Panc1 (cell line): Measurements from ENCODE around the gene NRP1. TPM values are rescaled to one million over a fixed set of nuclear protein-coding genes. Genes with fewer than 3 reads are reported as not detected.

Experiments
- ATAC-seq: fragments of 200-7000 bp; cut with Tn5 transposase; 2 replicates; pipeline ENCODE4 v1.9.1; 2020; ENCODE audit warnings: mild to moderate bottlenecking, moderate library complexity
- BruUV-seq: library from RNA; stranded (reverse); fragments of 400-500 nt; replicated peaks from 2 replicates; lab custom pipeline; 2021; lab: Mats Ljungman, UMichigan
- CTCF ChIA-PET: fragments of 300-600 bp; sonication (Branson Sonifier 250); formaldehyde crosslinking; loops from one replicate; lab custom pipeline; 2022; ENCODE audit warnings: antibody characterized with exemption; lab: Charles Lee
- POLR2A ChIA-PET: fragments of 300-600 bp; sonication (Branson Sonifier 250); formaldehyde crosslinking; loops from one replicate; lab custom pipeline; 2022; ENCODE audit warnings: antibody characterized with exemption; lab: Charles Lee
- DNase-seq: peaks from one replicate; pipeline ENCODE4 v3.0.0-alpha.2; 2010; ENCODE audit warnings: low read depth, low spot score
- H3K27ac ChIP-seq: 2 replicates; pipeline ENCODE4 v1.5.1; 2011; ENCODE audit warnings: mild to moderate bottlenecking, low read length, inconsistent platforms
- H3K27me3 ChIP-seq: fragments of 200-500 bp; sonication (Bioruptor generic); 2 replicates; pipeline ENCODE4 v1.6.0; 2014; ENCODE audit warnings: low read length, inconsistent platforms; ENCODE audit not compliant: control insufficient read depth, insufficient read depth
- H3K36me3 ChIP-seq: fragments of 200-500 bp; sonication (Bioruptor generic); 2 replicates; pipeline ENCODE4 v1.5.1; 2014; ENCODE audit warnings: inconsistent platforms, mild to moderate bottlenecking, low read length, moderate library complexity; ENCODE audit not compliant: control insufficient read depth, insufficient read depth
- H3K4me1 ChIP-seq: 2 replicates; pipeline ENCODE4 v1.5.1; 2011; ENCODE audit warnings: inconsistent platforms, mild to moderate bottlenecking, low read length, moderate library complexity; ENCODE audit not compliant: control insufficient read depth, insufficient read depth
- H3K4me3 ChIP-seq, 2 experiments: 2 replicates each; pipeline ENCODE4 v1.5.1; 2011 to 2012; ENCODE audit warnings: low read depth in 2 of 2, low read length in 2 of 2, mild to moderate bottlenecking in 2 of 2, inconsistent platforms in 1 of 2, moderate library complexity in 1 of 2
- H3K9me3 ChIP-seq: fragments of 200-500 bp; sonication (Bioruptor generic); 2 replicates; pipeline ENCODE4 v1.5.1; 2014; ENCODE audit warnings: low read depth, mild to moderate bottlenecking, inconsistent platforms, low read length, moderate library complexity; ENCODE audit not compliant: control insufficient read depth, insufficient read depth
- POLR2AphosphoS5 ChIP-seq: IDR thresholded peaks from 2 replicates; pipeline ENCODE4 v1.6.1; 2012; ENCODE audit warnings: mild to moderate bottlenecking, low read depth, low read length, moderate library complexity
- SIN3A ChIP-seq: IDR thresholded peaks from 2 replicates; pipeline ENCODE4 v1.6.1; 2012; ENCODE audit warnings: low read depth, mild to moderate bottlenecking, low read length, moderate library complexity, borderline replicate concordance; ENCODE audit not compliant: insufficient read depth
- TCF7L2 ChIP-seq: IDR thresholded peaks from 2 replicates; pipeline ENCODE4 v1.6.1; 2011; ENCODE audit warnings: mild to moderate bottlenecking, low read depth, low read length, inconsistent platforms
- in situ Hi-C: cut with HindIII; loops from 2 replicates; pipeline ENCODE4 v1.10.0; 2016; ENCODE audit warnings: low sequenced_read_pairs, low pct_unique_long_range_greater_than_20kb
- intact Hi-C: fragments of 100-400 bp; cut with micrococcal nuclease; formaldehyde crosslinking; loops from one replicate; pipeline ENCODE4 v1.10.0; 2022; ENCODE audit not compliant: unreplicated experiment
- total RNA-seq: library from RNA; stranded (reverse); gene quantifications from one replicate; pipeline ENCODE4 v1.2.1, GENCODE V29; 2021; ENCODE audit not compliant: unreplicated experiment
- TF ChIP-seq, protein P1 (sequence below), 2 experiments: IDR thresholded peaks; 2 replicates each; pipeline ENCODE4 v1.6.1; 2011 to 2012; ENCODE audit warnings: low read depth in 2 of 2, control low read depth in 1 of 2, low read length in 1 of 2, mild to moderate bottlenecking in 1 of 2, moderate library complexity in 1 of 2; ENCODE audit not compliant: insufficient read depth in 1 of 2
- TF ChIP-seq, protein P2 (sequence below): fragments of 450-650 bp; IDR thresholded peaks from 2 replicates; pipeline ENCODE4 v1.5.1; 2017; ENCODE audit warnings: mild to moderate bottlenecking

NRP1 gene
- total RNA-seq, 1 experiment from 2014 or later = 93.4 TPM

DNA sequence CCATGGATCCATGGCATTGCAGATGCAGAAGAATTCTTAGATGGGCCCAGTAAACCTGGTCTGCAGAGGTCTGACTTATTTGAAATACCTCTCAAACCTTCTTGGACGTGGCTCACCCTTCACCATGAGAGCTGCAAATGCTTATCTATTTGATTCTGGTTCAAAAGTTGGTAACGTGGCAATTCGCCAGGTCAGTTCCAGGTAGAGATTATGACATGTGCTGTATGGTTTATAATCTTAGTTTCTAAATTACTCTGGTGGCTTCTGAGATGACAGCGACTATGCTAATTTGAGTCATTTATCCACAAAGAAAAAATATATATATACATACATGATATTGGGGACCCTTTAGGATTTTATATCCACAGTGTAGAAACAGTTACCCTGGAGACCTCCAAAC lies 68.8 kb downstream of the NRP1 start:
- no peaks in the 10 kb centered on the region for H3K27me3 ChIP-seq
- POLR2A ChIA-PET = no interaction called here

DNA sequence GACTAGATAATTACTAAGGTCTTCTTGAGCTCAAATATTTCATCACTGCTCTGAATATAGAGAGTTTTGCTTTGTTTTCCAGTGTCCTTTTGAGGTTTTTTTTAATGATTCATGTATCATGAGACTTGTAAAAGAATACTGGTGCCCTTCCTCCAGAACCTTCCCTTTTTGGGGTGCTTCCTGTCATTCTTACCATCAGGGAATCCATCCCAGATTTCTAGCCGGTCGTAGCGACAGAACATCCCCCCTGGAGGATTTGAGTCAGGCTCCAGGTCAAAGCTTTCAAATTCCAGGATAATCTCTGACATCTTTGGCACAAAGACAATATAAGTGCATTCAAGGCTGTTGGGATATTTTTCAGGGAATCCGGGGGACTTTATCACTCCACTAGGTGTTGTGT lies 71.0 kb downstream of the NRP1 start:
- H3K27ac ChIP-seq = peak overlapping the region; percentile 100
- in situ Hi-C loops = no loop called here
- H3K4me1 ChIP-seq = peaks cover 42% of the 10 kb centered on the region
- no peaks in the 10 kb centered on the region for H3K27me3 ChIP-seq
- DNase-seq (no peak), ATAC-seq (no peak; the same call in 1 of the 2 replicates)
- intact Hi-C loops = no loop called here
- no peak overlapping the region for H3K4me3 ChIP-seq
- peaks cover 16% of the 10 kb centered on the region; the same call in 1 of the 2 replicates for H3K36me3 ChIP-seq
- BruUV-seq = TSS peak; percentile 57
- TF ChIP-seq POLR2AphosphoS5 (no peak), TCF7L2 (no peak), SIN3A (no peak)
- TF ChIP-seq, protein P1, sequence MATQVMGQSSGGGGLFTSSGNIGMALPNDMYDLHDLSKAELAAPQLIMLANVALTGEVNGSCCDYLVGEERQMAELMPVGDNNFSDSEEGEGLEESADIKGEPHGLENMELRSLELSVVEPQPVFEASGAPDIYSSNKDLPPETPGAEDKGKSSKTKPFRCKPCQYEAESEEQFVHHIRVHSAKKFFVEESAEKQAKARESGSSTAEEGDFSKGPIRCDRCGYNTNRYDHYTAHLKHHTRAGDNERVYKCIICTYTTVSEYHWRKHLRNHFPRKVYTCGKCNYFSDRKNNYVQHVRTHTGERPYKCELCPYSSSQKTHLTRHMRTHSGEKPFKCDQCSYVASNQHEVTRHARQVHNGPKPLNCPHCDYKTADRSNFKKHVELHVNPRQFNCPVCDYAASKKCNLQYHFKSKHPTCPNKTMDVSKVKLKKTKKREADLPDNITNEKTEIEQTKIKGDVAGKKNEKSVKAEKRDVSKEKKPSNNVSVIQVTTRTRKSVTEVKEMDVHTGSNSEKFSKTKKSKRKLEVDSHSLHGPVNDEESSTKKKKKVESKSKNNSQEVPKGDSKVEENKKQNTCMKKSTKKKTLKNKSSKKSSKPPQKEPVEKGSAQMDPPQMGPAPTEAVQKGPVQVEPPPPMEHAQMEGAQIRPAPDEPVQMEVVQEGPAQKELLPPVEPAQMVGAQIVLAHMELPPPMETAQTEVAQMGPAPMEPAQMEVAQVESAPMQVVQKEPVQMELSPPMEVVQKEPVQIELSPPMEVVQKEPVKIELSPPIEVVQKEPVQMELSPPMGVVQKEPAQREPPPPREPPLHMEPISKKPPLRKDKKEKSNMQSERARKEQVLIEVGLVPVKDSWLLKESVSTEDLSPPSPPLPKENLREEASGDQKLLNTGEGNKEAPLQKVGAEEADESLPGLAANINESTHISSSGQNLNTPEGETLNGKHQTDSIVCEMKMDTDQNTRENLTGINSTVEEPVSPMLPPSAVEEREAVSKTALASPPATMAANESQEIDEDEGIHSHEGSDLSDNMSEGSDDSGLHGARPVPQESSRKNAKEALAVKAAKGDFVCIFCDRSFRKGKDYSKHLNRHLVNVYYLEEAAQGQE (IDR thresholded peaks at IDR 0.05; ENCODE audit: insufficient read depth in 1 of 2, low read depth in 2 of 2, low read length in 1 of 2) = no peak
- TF ChIP-seq, protein P2, sequence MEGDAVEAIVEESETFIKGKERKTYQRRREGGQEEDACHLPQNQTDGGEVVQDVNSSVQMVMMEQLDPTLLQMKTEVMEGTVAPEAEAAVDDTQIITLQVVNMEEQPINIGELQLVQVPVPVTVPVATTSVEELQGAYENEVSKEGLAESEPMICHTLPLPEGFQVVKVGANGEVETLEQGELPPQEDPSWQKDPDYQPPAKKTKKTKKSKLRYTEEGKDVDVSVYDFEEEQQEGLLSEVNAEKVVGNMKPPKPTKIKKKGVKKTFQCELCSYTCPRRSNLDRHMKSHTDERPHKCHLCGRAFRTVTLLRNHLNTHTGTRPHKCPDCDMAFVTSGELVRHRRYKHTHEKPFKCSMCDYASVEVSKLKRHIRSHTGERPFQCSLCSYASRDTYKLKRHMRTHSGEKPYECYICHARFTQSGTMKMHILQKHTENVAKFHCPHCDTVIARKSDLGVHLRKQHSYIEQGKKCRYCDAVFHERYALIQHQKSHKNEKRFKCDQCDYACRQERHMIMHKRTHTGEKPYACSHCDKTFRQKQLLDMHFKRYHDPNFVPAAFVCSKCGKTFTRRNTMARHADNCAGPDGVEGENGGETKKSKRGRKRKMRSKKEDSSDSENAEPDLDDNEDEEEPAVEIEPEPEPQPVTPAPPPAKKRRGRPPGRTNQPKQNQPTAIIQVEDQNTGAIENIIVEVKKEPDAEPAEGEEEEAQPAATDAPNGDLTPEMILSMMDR = no peak
- ChIA-PET CTCF (interaction anchor here (0.7 kb wide), 1 partner anchor 70 kb away, joined by 3 read pairs; no protein-coding TSS in a partner anchor), POLR2A (interaction anchor here (0.6 kb wide), 1 partner anchor 35 kb away, joined by 3 read pairs; no protein-coding TSS in a partner anchor)
- no peaks in the 10 kb centered on the region for H3K9me3 ChIP-seq

More for the DNA sequence above, 68.8 kb downstream of the NRP1 start:
- CTCF ChIA-PET = no interaction called here
- Histone ChIP-seq H3K4me1 (peaks cover 37% of the 10 kb centered on the region), H3K9me3 (no peaks in the 10 kb centered on the region), H3K27ac (peak overlapping the region; percentile 100), H3K4me3 (no peak overlapping the region), H3K36me3 (peaks cover 15% of the 10 kb centered on the region; the same call in 1 of the 2 replicates)
- in situ Hi-C loops (no loop called here), intact Hi-C loops (no loop called here)
- ATAC-seq (no peak), DNase-seq (no peak)
- TF ChIP-seq SIN3A = no peak
- TF ChIP-seq, protein P2 = no peak
- no TSS peak for BruUV-seq
